Esophagus squamous epithelium (tissue), 4 donors: ENCODE data around the gene WDR18.
"Not testable (repeated sequence)": the region's sequence is repeated elsewhere in the genome, so short reads cannot be mapped to it uniquely, and the experiment has no call there.

Experiments used
- CTCF ChIP-seq, 6 experiments: fragments of 450-650 bp in 4 of 6; fragments of 200-600 bp in 2 of 6; sonication (generic) in 2 of 6; IDR thresholded peaks; one replicate each; pipeline ENCODE4 v1.5.1; 2016 to 2019; ENCODE audit warnings: antibody characterized with exemption in 6 of 6, mild to moderate bottlenecking in 4 of 6, moderate library complexity in 4 of 6
- POLR2A ChIP-seq, 4 donors: fragments of 450-650 bp; IDR thresholded peaks; one replicate each; pipeline ENCODE4 v1.6.1; 2017; ENCODE audit warnings: antibody characterized with exemption in 4 of 4, mild to moderate bottlenecking in 4 of 4, moderate library complexity in 3 of 4

DNA sequence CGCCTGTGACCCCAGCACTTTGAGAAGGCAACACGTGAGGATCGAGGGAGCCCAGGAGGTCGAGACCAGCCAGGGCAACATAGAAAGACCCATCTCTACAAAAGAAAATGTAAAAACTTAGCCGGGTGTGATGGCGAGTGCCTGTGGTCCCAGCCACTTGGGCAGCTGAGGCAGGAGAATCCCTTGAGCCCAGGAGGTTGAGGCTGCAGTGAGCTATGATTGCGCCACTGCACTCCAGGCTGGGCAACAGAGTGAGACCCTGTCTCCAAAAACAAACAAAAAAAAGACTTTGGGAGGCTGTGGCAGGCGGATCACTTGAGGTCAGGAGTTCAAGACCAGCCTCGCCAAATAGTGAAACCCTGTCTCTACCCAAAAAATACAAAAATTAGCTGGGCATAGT is 26.6 kb upstream of the WDR18 start:
- TF ChIP-seq POLR2A, CTCF (IDR thresholded peaks at IDR 0.05): not testable (repeated sequence)
